Esophagus muscularis mucosa (tissue), 4 donors: ENCODE measurements around the gene RABL6.

Experiments
- CTCF ChIP-seq, 3 experiments: fragments of 200-600 bp in 2 of 3; fragments of 450-650 bp in 1 of 3; sonication (generic) in 2 of 3; IDR thresholded peaks; one replicate each; pipeline ENCODE4 v1.5.1; 2017 to 2019; ENCODE audit warnings: antibody characterized with exemption in 3 of 3, mild to moderate bottlenecking in 2 of 3, moderate library complexity in 1 of 3
- EP300 ChIP-seq: sonication (generic); formaldehyde crosslinking; IDR thresholded peaks from one replicate; pipeline ENCODE4 v1.6.1; 2017; ENCODE audit warnings: antibody characterized with exemption
- POLR2A ChIP-seq: fragments of 450-650 bp; IDR thresholded peaks from one replicate; pipeline ENCODE4 v1.6.1; 2017; ENCODE audit warnings: antibody characterized with exemption, moderate library complexity, mild to moderate bottlenecking, low read depth
- POLR2AphosphoS5 ChIP-seq, 2 donors: sonication (generic); formaldehyde crosslinking; IDR thresholded peaks; one replicate each; pipeline ENCODE4 v1.6.1; 2017; ENCODE audit warnings: antibody characterized with exemption in 2 of 2

DNA sequence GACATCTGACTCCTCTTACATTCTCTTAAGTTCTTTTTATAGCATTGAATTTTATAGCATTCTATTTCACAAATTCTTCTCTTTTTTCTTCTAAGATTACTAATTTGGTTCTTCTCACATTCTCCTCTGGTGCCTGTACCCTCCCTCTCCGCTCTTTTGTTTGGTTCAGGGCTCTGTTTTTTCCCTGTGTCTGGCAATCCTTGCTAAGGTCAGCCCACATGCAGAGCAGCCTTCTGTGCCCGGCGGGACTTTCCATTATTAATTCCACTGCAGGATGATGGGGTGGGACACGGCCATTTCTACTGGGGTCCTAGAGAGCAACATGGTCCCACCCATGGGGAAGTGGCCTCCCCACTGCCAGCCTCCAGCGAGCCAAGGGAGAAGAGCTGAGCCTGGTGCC lies 68.7 kb downstream of the RABL6 start:
- TF ChIP-seq POLR2A (no peak), CTCF (IDR thresholded peaks at IDR 0.05) (no peak), POLR2AphosphoS5 (IDR thresholded peaks at IDR 0.05) (no peak), EP300 (no peak)
